Activated CD8-positive, alpha-beta memory T cell treated with anti-CD3 and anti-CD28 coated beads for 1 hour (primary cell): ENCODE measurements around the gene LTB4R2.

Source experiments
- DNase-seq, 2 donors: peaks; one replicate each; pipeline ENCODE4 v3.0.0-alpha.2; 2020; ENCODE audit warnings: low read depth in 1 of 2; ENCODE audit errors: extremely low read depth in 1 of 2

Gene LTB4R2

DNA sequence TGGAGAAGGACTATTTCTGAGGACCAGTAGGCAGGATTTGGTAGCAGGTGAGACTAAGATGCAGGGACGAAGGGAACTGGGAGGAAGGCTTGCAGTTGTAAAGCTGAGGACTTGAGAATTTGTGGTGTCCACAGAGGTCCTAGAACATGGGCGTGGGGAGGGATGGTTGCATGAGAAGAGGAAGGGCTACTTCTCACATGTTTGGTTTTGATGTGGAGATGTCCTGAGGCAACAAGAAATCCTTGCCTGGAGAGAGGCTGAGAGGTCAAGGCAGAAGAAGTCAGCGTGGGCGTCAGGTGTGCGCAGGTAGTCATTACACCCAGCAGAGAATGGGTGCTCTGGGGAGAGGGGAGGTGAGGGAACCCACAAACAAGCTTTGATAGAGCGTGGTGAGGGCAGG lies 32.9 kb upstream of the LTB4R2 start:
- DNase-seq, result no peak

DNA sequence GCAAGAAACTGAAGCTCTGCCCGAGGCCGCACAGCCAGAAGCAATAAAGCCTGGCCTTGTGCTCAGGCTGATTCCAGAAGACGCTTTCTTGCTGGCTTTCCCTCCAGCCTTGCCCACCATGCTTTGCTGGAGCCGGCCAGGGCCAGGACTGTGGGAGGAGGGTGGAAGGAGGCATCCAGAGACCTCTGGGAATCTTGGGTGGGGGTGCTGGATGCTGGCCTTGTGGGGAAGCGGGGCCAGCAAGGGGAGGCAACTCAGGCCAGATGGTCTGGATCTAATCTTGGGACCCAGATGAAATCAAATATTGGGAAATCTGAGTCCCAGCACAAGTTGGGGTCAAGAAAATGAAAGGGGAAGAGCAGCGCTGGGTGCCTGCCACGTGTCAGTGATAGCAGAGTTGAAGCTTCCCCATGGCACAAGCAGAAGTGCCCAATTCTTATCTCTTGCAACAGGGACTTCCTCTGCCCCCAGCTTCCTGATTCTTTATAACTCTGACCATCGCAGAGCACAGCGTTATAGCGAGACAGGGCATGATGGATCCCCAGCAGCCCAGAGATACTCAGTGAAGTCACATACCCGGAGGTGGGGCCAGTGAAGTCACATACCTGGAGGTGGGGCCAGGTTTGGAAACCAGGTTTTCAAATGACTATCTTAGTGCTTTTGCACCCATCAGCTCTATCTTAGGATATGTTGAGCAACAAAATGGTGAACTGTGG lies 32.2 kb upstream of the LTB4R2 start:
- DNase-seq, result no peak

DNA sequence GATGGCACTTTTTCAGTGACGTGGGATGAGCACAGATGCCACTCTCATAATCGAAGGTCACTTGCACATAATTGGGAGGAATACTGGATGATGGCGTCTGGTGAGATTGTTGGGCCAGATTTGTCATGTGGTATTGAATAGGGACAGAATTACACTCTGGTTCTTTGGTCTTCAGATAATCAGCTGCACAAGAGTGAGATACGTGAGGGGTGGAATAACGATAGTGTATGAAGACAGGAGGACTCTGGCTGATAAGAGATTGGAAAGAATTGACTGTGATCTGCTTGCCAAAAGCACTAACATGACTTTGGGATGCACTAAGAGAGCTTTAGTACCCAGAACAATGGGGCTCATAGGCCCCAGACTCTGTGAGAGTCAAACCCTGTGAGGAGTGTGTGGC lies 31.5 kb upstream of the LTB4R2 start:
- DNase-seq, result no peak

DNA sequence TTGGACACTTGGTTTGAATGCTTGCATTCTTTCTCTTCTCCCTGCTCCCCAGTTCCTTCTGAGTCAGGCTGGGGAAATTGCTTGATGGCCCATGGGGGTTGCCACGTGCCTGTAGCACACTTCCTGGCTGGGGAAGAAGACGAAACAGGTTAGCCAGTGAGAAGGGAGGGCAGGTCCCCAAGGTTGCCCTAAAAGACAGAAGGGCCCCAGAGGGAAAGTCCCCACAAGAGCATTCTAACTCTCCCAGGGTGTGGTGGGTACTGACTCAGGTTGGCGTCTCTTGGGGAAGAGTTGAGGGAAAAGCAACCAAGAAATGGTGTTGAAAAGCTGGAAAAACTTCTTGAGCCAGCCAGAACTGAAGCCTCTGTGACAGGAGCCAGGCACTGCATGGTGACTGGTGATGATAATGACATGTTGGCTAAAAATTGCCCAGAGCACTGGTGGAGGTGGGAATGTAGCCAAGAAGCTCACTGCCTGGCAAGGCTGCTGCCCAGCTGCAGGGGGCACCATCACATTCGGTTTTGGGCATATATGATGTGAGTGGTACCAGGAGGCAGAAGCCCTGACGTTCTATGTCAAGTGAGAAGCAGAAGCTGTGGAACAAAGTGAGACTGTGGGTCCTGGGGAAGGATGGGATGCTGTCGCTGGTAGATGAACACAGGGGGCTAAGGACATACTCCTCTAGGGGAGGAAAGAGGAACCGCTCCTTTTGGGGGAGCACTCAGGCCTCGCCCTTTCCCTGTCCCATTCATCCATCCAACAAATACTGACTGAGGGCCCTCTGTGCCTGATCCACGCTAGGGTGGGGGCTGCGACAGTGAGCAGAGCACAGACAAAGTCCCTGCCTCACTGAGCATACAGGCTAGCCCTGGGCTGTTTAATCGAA lies 30.4 kb upstream of the LTB4R2 start:
- no peak for DNase-seq

DNA sequence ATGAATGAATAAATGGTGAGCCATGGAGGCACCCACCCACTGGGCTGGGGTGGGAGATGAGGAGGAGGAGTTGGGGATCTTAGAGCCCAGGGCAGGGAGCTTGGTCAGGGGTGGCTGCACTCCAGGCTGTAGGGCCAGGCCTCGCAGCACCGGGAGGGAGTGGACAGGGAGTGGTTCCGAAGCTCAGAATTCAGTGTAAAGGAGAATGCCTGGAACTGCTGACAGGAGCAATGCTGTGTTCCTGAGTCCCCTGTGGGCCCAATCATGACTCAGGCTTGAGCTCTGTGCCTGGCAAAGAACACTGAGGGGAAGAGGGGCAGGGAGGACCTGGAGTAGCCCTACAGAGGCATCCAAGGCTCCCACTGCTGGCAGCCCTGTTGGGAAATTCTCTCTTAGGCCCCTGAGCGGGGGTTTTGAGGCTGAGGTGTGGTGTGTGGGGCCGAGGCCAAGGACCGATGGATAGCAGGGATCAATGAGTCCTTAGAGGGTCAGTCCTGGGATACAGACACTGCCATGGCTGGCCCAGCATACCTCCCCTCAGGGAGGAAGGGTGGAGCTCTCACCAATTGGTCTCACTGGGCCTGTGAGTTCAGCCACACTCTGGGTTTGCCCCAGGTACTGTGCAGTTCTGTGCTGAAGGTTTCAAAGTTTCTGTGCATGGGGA lies 29.0 kb upstream of the LTB4R2 start:
- no peak for DNase-seq

DNA sequence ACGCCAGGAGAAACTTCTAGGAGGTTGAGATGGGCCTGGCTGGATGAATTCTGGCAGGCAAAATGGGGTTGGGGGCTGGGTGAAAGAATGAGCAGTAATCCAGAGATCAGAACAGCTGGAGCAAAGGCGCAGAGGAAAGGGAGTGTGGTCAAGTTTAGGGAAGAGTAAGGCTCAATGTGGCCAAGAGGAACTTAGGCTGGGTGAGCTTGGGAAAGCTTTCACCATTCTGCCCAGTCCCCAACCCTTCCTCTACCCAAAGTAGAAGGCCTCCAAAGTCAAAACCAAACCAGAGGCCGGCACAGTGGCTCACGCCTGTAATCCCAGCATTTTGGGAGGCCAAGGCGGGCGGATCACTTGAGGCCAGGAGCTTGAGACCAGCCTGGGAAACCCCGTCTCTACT lies 28.3 kb upstream of the LTB4R2 start:
- DNase-seq, result no peak

DNA sequence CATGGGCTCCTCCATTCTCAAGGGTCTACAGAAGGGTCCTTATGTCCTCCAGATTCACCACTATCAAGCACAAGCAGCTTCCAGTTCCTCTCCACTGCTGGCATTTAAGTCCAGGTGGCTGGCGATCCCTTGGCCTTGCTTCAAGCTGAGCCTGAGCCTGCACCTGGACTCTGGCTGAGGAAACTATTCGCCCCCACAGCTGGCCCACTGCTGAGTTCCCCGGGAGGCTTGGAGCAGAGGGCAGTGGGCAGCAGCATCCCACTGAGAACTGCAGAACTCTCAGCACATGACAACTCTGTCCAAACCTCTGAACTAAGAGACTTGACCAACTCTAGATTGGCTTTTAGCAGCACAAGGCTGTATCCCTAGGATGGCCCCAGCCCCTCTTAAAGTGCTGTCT lies 27.2 kb upstream of the LTB4R2 start:
- DNase-seq, result no peak

DNA sequence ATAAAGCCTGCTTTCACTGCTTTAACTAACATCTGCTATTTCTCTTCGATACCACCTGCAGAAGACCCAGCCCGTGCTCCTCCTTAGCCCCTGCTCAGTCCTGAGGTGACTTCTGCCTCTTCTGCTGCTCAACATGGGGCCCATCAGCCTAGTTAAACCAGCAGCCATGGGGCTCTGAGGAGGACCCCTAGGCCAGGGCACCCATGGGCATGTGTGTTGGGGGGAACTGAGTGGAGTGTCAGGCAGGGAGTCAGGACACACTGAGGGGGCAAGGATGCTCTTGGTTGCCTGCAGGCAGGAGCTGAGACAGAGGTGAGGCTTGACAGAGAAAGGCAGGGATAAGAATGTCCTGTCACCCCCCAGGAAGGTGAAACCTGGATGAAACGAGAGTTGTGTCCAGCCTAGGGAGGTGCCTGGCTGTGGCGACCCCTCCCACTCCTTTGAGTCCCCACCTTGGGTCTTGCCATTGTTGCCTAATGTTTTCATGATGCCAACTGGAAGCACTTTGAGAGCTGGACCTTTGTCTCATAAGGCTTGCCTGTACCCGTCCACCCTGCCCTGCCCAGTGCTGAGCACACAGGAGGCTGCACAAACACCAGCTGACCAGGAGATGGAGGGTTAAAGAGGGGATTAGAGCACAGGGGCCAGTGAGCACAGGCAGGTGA lies 26.0 kb upstream of the LTB4R2 start:
- no peak for DNase-seq

DNA sequence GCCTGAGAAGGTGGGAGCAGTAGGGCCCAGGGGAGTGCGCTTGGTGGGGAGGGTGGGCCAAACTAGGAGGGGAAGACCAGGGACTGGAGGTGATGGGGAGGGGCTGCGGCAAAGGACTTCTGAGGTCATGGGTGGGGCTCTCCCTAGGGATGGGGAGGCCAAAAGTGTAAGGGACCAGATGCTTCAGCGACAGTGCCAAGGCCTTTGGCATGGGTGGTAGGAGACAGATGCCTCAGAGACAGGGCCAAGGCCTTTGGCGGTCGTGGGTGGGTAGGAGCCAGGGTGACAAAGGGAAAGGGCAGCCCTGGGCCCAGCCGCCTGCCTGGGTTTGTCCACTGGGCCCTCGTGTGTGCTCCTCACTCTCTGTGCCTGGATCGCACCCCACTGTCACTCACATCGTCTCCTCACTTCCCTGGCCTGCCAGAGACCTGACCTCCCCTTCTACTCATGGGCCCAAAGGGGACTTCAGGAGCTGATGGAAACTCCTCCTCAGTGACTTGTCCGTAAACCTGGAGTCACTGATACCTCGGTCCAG lies 25.4 kb upstream of the LTB4R2 start:
- no peak for DNase-seq

DNA sequence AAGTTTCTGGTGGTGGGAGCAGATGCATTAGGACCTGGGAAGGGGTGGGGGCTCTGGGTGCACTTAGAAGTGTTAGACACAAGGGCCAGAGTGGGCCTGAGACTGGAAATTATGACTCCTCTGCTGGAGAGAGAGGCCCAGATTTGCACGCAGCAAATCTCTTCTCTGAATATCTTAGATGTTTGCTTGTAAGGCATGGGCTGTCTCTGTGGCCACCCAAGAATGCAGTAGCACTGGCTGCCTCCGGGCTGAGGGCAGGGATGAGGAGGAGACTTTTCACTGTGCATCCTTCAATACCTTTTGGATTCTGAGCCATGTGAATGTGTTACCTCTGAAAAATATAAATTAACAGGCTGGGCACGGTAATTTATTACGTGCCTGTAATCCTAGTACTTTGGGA lies 24.6 kb upstream of the LTB4R2 start:
- DNase-seq, result no peak

DNA sequence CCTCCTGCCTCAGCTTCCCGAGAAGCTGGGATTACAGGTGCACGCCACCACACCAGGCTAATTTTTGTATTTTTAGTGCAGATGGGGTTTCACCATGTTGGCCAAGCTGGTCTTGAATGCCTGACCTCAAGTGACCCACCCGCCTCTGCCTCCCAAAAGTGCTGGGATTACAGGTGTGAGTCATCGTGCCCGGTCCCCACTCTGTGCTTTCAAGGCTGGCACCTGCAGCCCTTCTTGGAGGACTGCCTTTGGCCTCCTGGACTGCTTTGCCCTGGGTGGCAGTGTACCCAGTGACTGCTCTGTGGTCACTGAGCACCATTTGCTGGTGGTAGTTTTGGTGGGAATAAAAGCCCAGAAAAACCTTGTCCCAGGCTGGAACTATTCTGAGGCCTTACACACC lies 22.9 kb upstream of the LTB4R2 start:
- no peak for DNase-seq

DNA sequence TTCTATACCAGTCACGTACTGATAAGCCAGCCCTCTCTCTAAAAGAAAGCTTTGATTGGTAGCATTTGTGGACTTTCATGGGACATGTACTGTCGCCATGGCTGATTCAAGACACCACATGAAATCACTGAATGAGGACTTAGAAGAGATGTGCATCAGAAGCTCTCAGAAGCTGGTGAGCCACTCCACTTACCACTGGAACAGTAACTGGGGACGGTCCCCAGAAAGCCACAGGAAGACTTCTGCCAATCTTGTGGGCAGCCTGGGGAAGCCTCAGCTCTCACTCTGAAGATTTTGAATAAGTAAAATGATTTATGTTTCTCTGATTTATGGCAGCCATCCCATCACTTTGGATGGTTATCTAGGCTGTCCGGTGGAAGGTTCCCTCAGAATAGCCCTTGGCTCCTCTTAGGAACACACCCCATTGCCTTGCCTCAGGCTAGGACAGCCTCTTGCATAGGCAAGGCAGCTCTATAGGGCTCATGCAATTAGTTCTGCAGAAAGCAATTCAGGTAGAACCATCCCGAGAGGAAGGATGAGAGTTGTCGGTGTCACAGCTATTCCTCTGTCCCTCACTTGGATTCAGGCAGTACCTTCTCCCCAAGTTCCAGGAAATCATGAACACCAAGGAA lies 20.2 kb upstream of the LTB4R2 start:
- DNase-seq, result no peak

DNA sequence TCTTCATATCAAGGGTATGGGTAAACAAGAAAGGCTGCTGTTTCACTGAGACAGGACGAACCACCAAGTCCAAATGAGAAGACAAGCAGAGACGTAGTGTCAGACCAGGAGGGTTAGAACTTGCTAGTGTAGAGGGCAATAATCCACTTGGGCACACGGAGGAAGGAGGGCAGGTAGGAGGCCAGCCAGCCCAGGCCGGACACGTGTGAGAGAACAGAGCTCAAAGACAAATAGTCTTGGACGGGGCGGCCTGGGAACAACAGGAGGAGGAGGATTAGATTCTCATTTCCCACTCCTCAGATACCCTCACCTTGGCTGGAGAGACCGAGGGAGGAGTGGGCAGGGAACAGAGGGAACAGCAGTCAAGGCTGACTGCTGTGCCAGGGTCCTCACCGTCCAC lies 19.2 kb upstream of the LTB4R2 start:
- DNase-seq, result no peak

DNA sequence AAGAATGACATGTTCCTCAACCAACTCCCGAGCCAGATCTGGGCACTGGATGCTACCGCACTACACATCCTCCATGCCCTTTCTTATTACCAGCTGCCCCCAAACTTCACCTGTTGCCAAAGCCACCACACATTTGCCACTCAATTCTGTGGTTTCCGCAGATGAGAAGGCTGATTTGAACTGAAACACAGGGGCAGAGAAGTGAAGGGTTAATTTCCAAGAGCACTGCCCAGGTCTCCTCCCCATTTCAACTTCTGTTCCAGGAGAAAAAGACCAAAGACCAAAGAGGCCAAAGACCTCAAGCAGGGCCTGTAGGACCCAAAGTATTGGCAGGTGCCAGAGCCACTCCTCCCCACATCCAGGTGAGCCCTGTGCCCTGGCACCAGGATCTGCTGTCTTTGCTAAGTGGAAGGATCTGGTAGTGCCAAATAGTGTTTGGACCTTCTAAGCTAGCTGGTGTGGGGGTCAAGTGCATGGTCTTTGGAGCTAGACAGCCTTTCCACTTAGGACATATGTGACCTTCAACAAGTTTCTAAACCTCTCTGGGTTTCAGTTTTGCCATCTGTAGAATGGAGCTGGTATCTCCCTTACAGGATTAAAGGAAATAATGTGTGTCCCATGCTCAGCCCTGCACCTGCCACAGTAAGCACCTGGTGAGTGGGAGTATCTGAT lies 18.4 kb upstream of the LTB4R2 start:
- no peak for DNase-seq

DNA sequence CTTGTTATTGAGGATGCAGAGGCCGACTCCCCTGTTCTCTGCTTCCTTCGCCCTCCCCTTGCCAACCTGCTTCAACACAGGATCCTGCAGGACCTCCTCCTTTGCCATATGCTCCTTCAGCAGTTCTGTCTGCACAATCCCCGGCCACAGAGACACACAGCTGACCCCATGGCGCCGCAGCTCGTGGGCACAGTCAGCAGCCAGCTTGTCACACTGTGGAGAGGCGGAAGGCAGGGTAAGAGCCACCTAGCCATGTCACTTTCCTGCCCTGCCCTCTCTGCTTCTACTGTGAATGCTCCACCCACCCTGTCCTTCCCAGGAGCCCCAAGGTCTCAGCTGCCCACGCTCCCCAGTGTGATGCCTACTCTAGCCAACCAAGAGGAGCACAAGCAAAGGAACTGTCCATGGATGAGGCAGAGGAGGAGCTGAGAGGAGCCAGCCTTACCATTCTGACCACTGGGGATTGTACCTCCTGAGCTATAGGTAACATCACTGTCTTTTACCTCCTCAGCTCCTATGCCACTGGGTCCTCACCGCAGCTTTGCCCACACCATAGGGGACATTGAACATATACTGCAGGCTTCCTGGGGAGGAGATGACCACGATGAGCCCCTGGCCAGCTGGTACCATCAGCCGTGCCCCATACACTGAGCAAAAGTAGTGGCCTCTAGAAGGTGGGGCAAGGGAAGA lies 17.7 kb upstream of the LTB4R2 start:
- no peak for DNase-seq

DNA sequence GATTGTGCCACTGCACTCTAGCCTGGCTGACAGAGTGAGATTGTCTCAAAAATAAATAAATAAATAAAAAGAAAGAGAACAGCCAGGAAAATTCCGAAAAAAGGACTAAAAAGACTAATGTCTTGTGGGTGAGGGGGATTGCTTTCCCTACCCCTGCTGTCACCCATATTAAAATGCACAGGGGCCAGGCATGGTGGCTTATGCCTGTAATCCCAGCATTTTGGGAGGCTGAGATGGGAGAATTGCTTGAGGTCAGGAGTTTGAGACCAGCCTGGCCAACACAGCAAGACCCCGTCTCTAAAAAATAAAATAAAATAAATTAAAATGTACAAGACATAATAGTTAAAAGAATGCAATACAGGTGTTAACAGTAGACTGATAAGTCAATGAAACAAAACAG lies 16.4 kb upstream of the LTB4R2 start:
- no peak for DNase-seq

DNA sequence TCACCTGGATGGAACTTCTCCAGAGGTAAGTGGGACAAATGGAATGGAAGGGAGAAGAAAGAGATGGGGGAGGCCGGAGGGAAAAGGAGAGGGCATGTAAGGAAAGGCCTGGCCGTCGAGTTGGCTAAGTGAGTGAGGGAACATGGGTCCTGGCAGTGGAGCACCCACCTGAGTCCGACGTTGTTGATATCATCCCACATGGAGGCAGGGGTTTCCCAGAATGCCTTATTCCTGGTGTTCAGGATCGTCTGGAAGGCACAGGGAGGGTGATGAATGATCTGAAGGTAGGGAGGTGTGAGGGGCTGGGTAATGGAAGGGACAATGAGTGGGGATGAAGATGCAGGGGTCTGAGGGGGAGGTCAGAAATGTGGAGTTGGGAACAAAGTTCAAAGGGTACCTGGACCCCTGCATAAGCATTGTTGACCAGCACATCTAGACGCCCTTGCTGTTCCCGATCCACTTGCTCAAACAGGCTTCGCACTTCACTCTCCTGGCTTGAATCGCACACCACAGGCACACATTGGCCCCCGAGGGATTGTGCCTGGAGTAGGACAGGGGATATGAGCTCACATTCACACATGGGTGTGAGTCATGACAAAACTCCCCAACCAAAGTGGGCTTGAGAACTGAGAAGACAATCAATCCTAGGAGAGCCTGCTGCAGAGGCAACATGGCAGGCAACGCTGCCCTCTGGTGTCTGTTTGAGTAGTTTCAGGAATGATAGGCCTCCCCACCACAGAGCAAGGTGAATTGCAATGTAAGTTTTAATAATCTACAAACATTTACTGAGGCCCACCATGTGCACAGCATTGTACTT lies 13.4 kb upstream of the LTB4R2 start:
- peak; percentile 45 to 48 for DNase-seq

DNA sequence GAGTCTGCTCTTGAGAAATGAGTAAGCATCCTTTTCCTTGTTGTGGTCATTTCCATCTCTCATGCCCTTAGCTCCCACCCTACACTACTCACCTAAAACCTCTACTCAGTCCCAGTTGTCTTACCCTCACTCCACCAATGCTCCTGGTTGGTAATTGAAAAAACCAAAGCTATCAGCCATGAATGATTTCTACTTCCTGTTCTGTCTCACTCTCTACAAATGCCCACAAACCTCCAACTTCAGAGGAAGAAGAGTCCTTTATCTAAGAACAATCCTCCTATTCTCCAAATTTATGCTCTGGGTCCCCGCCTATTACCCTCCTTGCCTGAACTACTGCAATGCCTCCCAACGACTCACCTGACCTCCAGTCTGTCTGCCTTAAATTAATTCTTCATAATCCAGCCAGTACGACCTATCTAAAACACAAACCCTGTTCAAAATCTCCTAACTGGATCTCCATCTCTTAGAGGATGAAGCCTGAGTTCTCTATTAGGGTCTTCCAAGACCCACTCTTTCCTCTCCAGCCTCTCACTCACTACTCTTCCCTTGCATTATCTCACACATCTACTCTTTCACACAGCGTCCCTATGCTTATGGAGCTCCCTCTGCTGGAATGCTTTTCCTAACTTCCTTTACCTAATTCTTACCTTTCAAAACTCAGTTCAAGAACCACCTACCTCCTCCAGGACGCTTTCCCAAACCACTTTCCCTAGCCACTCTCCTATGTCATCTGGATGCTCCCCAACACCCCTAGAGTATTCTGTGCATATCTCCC lies 12.6 kb upstream of the LTB4R2 start:
- no peak for DNase-seq
